CD14-positive monocyte (primary cell): ENCODE results near the gene UGT1A8. TPM values are rescaled to one million over a fixed set of nuclear protein-coding genes. Genes with fewer than 3 reads are reported as not detected.
"Not testable (repeated sequence)": the region's sequence is repeated elsewhere in the genome, so short reads cannot be mapped to it uniquely, and the experiment has no call there.

Experiments
- DNase-seq, 3 donors: peaks; one replicate each; pipeline ENCODE4 v3.0.0-alpha.2; 2011 to 2022
- H2AFZ ChIP-seq: 2 replicates; pipeline ENCODE4 v1.6.0; 2012; ENCODE audit warnings: mild to moderate bottlenecking, low read depth, low read length, inconsistent platforms; ENCODE audit not compliant: insufficient read depth, poor library complexity, severe bottlenecking
- H3K27ac ChIP-seq, 2 donors: 1 replicate in 1 of 2; 2 replicates in 1 of 2; pipeline ENCODE4 v1.5.1; 2012 to 2013; ENCODE audit warnings: low read length in 2 of 2, control low read depth in 1 of 2, inconsistent platforms in 1 of 2, low read depth in 1 of 2, mild to moderate bottlenecking in 1 of 2
- H3K27me3 ChIP-seq, 2 donors: one replicate each; pipeline versions ENCODE4 v1.6.0 to v1.6.1; 2011 to 2013; ENCODE audit warnings: low read length in 2 of 2; ENCODE audit not compliant: control insufficient read depth in 2 of 2, insufficient read depth in 2 of 2
- H3K36me3 ChIP-seq, 2 donors: replicated peaks in 1 of 2; 1 replicate in 1 of 2; 2 replicates in 1 of 2; pipeline versions ENCODE4 v1.5.1 to v1.6.1; 2012 to 2013; ENCODE audit warnings: low read length in 2 of 2, control low read depth in 1 of 2, inconsistent platforms in 1 of 2, mild to moderate bottlenecking in 1 of 2; ENCODE audit not compliant: insufficient read depth in 2 of 2, control insufficient read depth in 1 of 2
- H3K4me1 ChIP-seq, 2 donors: 1 replicate in 1 of 2; 2 replicates in 1 of 2; pipeline versions ENCODE4 v1.5.1 to v1.6.1; 2012 to 2013; ENCODE audit warnings: low read length in 2 of 2, control low read depth in 1 of 2, inconsistent platforms in 1 of 2, mild to moderate bottlenecking in 1 of 2, moderate library complexity in 1 of 2; ENCODE audit not compliant: insufficient read depth in 2 of 2, control insufficient read depth in 1 of 2
- H3K4me2 ChIP-seq: replicated peaks from 2 replicates; pipeline ENCODE3; 2012; ENCODE audit warnings: low read length, moderate library complexity, mild to moderate bottlenecking; ENCODE audit not compliant: poor library complexity, severe bottlenecking; ENCODE audit errors: extremely low read depth
- H3K4me3 ChIP-seq, 3 experiments: fragments of 200-600 bp in 1 of 3; sonication (generic) in 1 of 3; replicated peaks in 1 of 3; 1 replicate in 2 of 3; 2 replicates in 1 of 3; pipeline ENCODE4 v1.5.1; 2011 to 2013; ENCODE audit warnings: low read length in 3 of 3, mild to moderate bottlenecking in 3 of 3, control low read depth in 2 of 3, low read depth in 2 of 3, inconsistent platforms in 1 of 3, moderate library complexity in 1 of 3
- H3K79me2 ChIP-seq: 2 replicates; pipeline ENCODE4 v1.6.0; 2012; ENCODE audit warnings: mild to moderate bottlenecking, control low read depth, inconsistent platforms, low read length, moderate library complexity; ENCODE audit not compliant: insufficient read depth
- H3K9ac ChIP-seq: 2 replicates; pipeline ENCODE4 v1.6.0; 2017; ENCODE audit warnings: low read length, mild to moderate bottlenecking; ENCODE audit not compliant: insufficient read depth, poor library complexity, severe bottlenecking
- H3K9me3 ChIP-seq, 2 donors: replicated peaks in 1 of 2; 1 replicate in 1 of 2; 2 replicates in 1 of 2; pipeline versions ENCODE4 v1.5.1 to v1.6.1; 2012 to 2013; ENCODE audit warnings: low read length in 2 of 2, control low read depth in 1 of 2; ENCODE audit not compliant: control insufficient read depth in 1 of 2, insufficient read depth in 1 of 2
- H4K20me1 ChIP-seq: 2 replicates; pipeline ENCODE4 v1.6.0; 2012; ENCODE audit warnings: mild to moderate bottlenecking, low read length, control low read depth, moderate library complexity; ENCODE audit not compliant: insufficient read depth
- H3K27ac Mint-ChIP-seq, 7 donors: one replicate each; pipeline ENCODE4 v1.8.0; 2020; ENCODE audit warnings: mild to moderate bottlenecking in 7 of 7, mixed read lengths in 7 of 7, moderate library complexity in 6 of 7, inconsistent platforms in 2 of 7
- H3K27me3 Mint-ChIP-seq, 3 donors: one replicate each; pipeline ENCODE4 v1.8.0; 2021 to 2022; ENCODE audit warnings: low read depth in 3 of 3, mild to moderate bottlenecking in 3 of 3, mixed read lengths in 3 of 3, moderate library complexity in 3 of 3, inconsistent platforms in 1 of 3
- H3K36me3 Mint-ChIP-seq, 2 donors: one replicate each; pipeline ENCODE4 v1.8.0; 2020; ENCODE audit warnings: mixed read lengths in 2 of 2, inconsistent platforms in 1 of 2, mild to moderate bottlenecking in 1 of 2
- H3K4me1 Mint-ChIP-seq: one replicate; pipeline ENCODE4 v1.8.0; 2020; ENCODE audit warnings: mild to moderate bottlenecking, mixed read lengths
- H3K4me3 Mint-ChIP-seq, 2 donors: one replicate each; pipeline ENCODE4 v1.8.0; 2020; ENCODE audit warnings: mild to moderate bottlenecking in 2 of 2, mixed read lengths in 2 of 2, moderate library complexity in 1 of 2
- H3K9me3 Mint-ChIP-seq, 7 donors: one replicate each; pipeline ENCODE4 v1.8.0; 2020 to 2022; ENCODE audit warnings: mixed read lengths in 7 of 7, mild to moderate bottlenecking in 6 of 7, moderate library complexity in 6 of 7, inconsistent platforms in 2 of 7
- WGBS: methylation state at CpG from one replicate; pipeline ENCODE4 v1.1.5; 2013; ENCODE audit warnings: missing lambda C conversion rate; ENCODE audit not compliant: insufficient coverage; 5-methylcytosine and 5-hydroxymethylcytosine counted together
- intact Hi-C, 2 donors: fragments of 100-400 bp; cut with micrococcal nuclease; formaldehyde crosslinking; loops; one replicate each; pipeline versions ENCODE4 v1.15.0 to v1.15.1; 2023
- polyA plus RNA-seq, 3 donors: library from polyadenylated mRNA; depleted of rRNA in 1 of 3; unstranded in 2 of 3; stranded (reverse) in 1 of 3; fragments of 300-500 nt in 2 of 3; fragments of >200 nt in 1 of 3; fragmentation: Illumina TruSeq in 2 of 3; gene quantifications; 1 replicate in 2 of 3; 2 replicates in 1 of 3; pipeline ENCODE4 v1.2.3, GENCODE V29; 2012 to 2021
- TF ChIP-seq, protein P1 (sequence below): fragments of 200-600 bp; IDR thresholded peaks from one replicate; pipeline ENCODE4 v1.8.0; 2022; ENCODE audit warnings: antibody characterized with exemption, mild to moderate bottlenecking

UGT1A8 gene
- polyA plus RNA-seq, 3 donors = not detected

DNA sequence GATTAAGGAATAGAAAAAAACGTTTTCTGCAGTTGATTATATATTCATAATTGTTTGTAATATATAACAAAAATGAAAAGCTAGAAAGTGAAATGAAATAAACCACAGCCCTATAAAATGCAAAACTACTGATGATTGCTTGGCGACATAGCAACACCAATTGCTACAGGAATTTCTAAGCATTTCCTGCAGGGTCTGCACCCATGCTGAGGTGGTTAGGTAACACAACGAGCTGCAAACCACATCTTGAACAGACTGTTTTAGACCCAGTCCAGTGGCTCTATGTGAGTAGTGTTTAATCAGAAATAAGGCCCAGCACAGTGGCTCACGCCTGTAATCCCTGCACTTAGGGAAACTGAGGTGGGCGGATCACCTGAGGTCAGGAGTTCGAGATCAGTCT is 37.1 kb downstream of the UGT1A8 start:
- H3K36me3 Mint-ChIP-seq = no peaks in the 10 kb centered on the region
- intact Hi-C loops = no loop called here
- no peaks in the 10 kb centered on the region for H4K20me1 ChIP-seq
- H3K79me2 ChIP-seq = no peaks in the 10 kb centered on the region
- no peak overlapping the region for H2AFZ ChIP-seq
- no peak overlapping the region for H3K9ac ChIP-seq
- no peaks in the 10 kb centered on the region for H3K9me3 ChIP-seq
- H3K27ac ChIP-seq = no peak overlapping the region
- H3K4me2 ChIP-seq = no peak overlapping the region
- no peak overlapping the region for H3K4me3 ChIP-seq
- H3K9me3 Mint-ChIP-seq = peaks cover 0 to 3% (median 0%) of the 10 kb centered on the region in 7 donors
- H3K36me3 ChIP-seq = no peaks in the 10 kb centered on the region
- no peaks in the 10 kb centered on the region for H3K4me1 Mint-ChIP-seq
- H3K4me1 ChIP-seq = no peaks in the 10 kb centered on the region
- H3K27me3 Mint-ChIP-seq = peaks cover 0 to 9% (median 4%) of the 10 kb centered on the region in 3 donors
- 100% methylated on average over 1 of the region's 6 CpGs for WGBS
- H3K4me3 Mint-ChIP-seq = no peak overlapping the region
- TF ChIP-seq, protein P1, sequence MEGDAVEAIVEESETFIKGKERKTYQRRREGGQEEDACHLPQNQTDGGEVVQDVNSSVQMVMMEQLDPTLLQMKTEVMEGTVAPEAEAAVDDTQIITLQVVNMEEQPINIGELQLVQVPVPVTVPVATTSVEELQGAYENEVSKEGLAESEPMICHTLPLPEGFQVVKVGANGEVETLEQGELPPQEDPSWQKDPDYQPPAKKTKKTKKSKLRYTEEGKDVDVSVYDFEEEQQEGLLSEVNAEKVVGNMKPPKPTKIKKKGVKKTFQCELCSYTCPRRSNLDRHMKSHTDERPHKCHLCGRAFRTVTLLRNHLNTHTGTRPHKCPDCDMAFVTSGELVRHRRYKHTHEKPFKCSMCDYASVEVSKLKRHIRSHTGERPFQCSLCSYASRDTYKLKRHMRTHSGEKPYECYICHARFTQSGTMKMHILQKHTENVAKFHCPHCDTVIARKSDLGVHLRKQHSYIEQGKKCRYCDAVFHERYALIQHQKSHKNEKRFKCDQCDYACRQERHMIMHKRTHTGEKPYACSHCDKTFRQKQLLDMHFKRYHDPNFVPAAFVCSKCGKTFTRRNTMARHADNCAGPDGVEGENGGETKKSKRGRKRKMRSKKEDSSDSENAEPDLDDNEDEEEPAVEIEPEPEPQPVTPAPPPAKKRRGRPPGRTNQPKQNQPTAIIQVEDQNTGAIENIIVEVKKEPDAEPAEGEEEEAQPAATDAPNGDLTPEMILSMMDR = no peak
- no peak overlapping the region for H3K27ac Mint-ChIP-seq
- no peak for DNase-seq
- H3K27me3 ChIP-seq = no peaks in the 10 kb centered on the region

DNA sequence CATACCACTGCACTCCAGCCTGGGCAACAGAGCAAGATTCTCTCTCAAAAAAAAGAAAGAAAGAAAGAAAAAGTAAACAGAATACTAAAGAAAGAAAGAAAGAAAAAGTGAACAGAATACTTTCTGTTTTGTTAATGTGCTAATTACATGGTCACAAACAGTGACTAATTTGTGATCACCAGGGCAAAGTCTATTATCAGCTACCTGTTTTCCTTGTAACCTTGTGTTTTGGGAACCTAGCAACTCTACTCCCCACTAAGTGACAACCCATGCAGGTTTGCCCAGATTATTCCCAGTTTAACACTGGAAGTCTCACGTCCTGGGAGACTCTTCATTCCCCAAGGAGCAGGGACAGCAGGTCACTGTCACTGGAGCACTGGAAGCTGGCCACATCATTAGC is 37.6 kb downstream of the UGT1A8 start:
- peaks cover 0 to 3% (median 0%) of the 10 kb centered on the region in 7 donors for H3K9me3 Mint-ChIP-seq
- H3K27ac Mint-ChIP-seq = no peak overlapping the region
- H3K9me3 ChIP-seq = no peaks in the 10 kb centered on the region
- TF ChIP-seq, protein P1 = no peak
- DNase-seq = no peak
- no peak overlapping the region for H3K27ac ChIP-seq
- no peaks in the 10 kb centered on the region for H3K27me3 ChIP-seq
- intact Hi-C loops = no loop called here
- no peaks in the 10 kb centered on the region for H3K79me2 ChIP-seq
- H3K4me2 ChIP-seq = no peak overlapping the region
- no peaks in the 10 kb centered on the region for H3K4me1 ChIP-seq
- H3K36me3 ChIP-seq = no peaks in the 10 kb centered on the region
- no peak overlapping the region for H3K9ac ChIP-seq
- no peaks in the 10 kb centered on the region for H4K20me1 ChIP-seq
- no peaks in the 10 kb centered on the region for H3K36me3 Mint-ChIP-seq
- peaks cover 0 to 9% (median 4%) of the 10 kb centered on the region in 3 donors for H3K27me3 Mint-ChIP-seq
- WGBS = 100% methylated on average over 1 of the region's 1 CpG
- peak overlapping the region in 1 of 2 donors; percentile 28 for H3K4me3 Mint-ChIP-seq
- H2AFZ ChIP-seq = no peak overlapping the region
- no peak overlapping the region for H3K4me3 ChIP-seq
- no peaks in the 10 kb centered on the region for H3K4me1 Mint-ChIP-seq

- H3K4me1 Mint-ChIP-seq, H3K27ac Mint-ChIP-seq, H2AFZ ChIP-seq, H3K4me2 ChIP-seq, H3K4me3 ChIP-seq, H3K9me3 Mint-ChIP-seq, H3K36me3 ChIP-seq, H3K9ac ChIP-seq, H3K36me3 Mint-ChIP-seq, H3K27me3 ChIP-seq, H3K79me2 ChIP-seq, H3K4me1 ChIP-seq, intact Hi-C loops, H3K9me3 ChIP-seq, H3K27me3 Mint-ChIP-seq, DNase-seq, H4K20me1 ChIP-seq, H3K27ac ChIP-seq, H3K4me3 Mint-ChIP-seq: not testable (repeated sequence)
- WGBS = no CpG with 5 or more reads among the region's 3 CpGs
These were observed 38.5 kb downstream of the UGT1A8 start for GRCh38 chr2:233655943-233656342.
